GM19099 (cell line): ENCODE measurements around the gene DOCK1.

Experiments
- POLR2A ChIP-seq: IDR thresholded peaks from 3 replicates; pipeline ENCODE4 v1.6.1; 2011; ENCODE audit warnings: low read depth; ENCODE audit not compliant: insufficient read length; ENCODE audit errors: extremely low read depth

Gene DOCK1

GRCh38 chr10:127266431-127266830, 361.2 kb downstream of the DOCK1 start:
- TF ChIP-seq POLR2A = no peak

GRCh38 chr10:127267442-127267841, 362.2 kb downstream of the DOCK1 start:
- TF ChIP-seq POLR2A = no peak

- TF ChIP-seq POLR2A = no peak
These were observed 366.8 kb downstream of the DOCK1 start for GRCh38 chr10:127272076-127272475.

- TF ChIP-seq POLR2A = no peak
These were observed 370.0 kb downstream of the DOCK1 start for GRCh38 chr10:127275272-127275671.

GRCh38 chr10:127275793-127276450, 370.7 kb downstream of the DOCK1 start:
- no peak for TF ChIP-seq POLR2A

GRCh38 chr10:127276794-127277462, 371.7 kb downstream of the DOCK1 start:
- no peak for TF ChIP-seq POLR2A

GRCh38 chr10:127278001-127278400, 372.8 kb downstream of the DOCK1 start:
- TF ChIP-seq POLR2A = no peak

GRCh38 chr10:127279334-127279774, 374.1 kb downstream of the DOCK1 start:
- TF ChIP-seq POLR2A = no peak

GRCh38 chr10:127280446-127280845, 375.2 kb downstream of the DOCK1 start:
- no peak for TF ChIP-seq POLR2A

GRCh38 chr10:127283017-127283416, 377.8 kb downstream of the DOCK1 start:
- no peak for TF ChIP-seq POLR2A

GRCh38 chr10:127283576-127283975, 378.3 kb downstream of the DOCK1 start:
- no peak for TF ChIP-seq POLR2A

- TF ChIP-seq POLR2A = no peak
These were observed 385.6 kb downstream of the DOCK1 start for GRCh38 chr10:127290850-127291249.

- TF ChIP-seq POLR2A = no peak
These were observed 386.1 kb downstream of the DOCK1 start for GRCh38 chr10:127291329-127291728.

- TF ChIP-seq POLR2A = no peak
These were observed 387.7 kb downstream of the DOCK1 start for GRCh38 chr10:127292888-127293287.

- TF ChIP-seq POLR2A = no peak
These were observed 388.4 kb downstream of the DOCK1 start for GRCh38 chr10:127293640-127294039.

- TF ChIP-seq POLR2A = no peak
These were observed 391.5 kb downstream of the DOCK1 start for GRCh38 chr10:127296696-127297095.
